ENCODE results near the gene CRYZL1.
"Not testable (repeated sequence)": the region's sequence is repeated elsewhere in the genome, so short reads cannot be mapped to it uniquely, and the experiment has no call there.

Gene CRYZL1

DNA sequence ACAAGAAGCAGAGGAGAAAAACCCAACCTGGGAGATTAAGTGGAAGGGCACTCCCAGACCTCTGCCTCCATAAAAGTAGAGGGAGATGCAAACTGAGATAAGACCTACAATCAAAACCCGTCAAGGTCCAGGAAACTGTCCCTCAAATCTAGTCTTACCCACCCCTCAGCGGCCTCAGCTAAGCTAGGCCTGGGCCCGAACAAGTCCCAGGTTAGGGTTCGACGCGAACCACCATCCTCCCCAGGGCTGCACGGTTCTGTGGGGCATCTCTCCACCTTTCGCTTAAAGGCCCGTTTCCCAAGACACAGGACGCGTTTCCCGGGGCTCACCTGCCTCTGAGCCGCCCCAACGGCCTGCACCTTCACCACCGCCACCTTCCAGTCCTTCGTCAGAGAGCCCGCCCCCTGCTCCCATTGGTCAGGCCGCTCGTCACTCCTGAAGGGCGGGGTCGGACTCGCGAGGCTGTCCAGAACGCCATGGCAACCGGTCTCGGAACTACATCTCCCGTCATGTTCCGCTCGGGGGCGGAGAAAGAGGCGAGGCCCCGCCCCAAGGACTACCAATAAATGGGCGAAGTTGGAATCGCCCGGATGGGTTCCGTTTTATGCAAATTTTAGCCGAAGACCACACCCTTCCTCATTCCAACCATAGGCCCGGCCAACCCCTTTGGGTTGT lies at the start of gene CRYZL1:
CRYZL1 (minus strand) TSS at position 390 of the 675 bp plus-strand sequence. CDS start 10,190 bp downstream, outside the sequence.
- DNase-seq: peak; percentile 99

DNA sequence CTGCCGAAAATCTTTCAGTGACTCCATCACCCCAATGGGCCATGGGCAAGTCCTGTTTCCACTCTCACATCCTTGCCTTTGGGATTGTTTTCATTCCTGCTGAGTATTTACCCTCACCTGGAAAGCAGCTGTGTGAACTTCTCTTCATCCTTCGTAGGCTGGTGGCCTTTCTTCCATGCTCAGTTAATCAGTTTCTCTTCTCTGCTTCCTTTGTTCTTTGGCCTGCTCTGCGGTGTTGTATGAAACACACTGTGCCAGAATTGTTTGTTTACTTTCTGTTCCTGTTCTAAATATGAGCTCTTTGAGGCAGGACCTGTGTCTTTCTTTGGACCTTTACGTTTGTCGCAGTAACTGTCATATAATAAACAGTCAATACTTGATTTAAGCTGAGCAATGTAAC lies 49.3 kb upstream of the CRYZL1 start:
- no peak for DNase-seq

DNA sequence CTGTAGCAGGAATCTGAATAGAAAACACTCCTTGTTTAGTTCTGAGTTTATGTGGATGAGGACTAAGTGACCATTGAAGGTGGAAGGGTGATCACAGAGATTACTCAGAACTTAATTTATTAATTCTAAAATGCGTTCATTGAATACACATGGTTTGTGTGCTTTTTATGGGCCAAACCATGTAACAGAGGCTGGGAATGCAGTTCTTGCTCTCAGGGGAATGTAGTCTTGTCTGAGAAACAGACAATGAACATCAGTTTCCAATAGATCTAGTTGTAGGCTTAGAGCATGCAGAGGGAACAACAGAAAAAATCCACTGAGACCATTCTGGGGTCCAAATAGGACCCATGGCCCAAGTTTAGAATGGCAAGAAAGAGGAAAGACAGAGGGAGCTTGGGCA lies 46.8 kb upstream of the CRYZL1 start:
- DNase-seq: no peak

DNA sequence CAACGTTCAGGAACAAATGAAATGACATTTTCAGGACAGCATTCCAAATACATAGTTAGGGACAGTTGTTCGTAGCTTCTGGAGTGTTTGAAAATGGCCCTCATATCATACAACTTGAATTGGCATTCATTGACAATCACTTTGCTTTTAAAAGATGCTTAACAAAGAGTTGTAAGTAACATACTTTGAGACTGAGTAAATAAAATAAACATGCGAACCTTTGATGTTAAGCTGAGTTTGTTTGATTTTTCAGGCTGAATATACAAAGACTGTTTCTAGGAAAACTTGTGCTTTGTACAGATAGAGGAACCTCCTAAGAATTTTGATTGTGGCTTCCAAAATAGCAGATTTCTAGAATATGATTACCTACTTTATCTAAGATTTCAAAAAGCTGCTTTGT lies 46.1 kb upstream of the CRYZL1 start:
- no peak for DNase-seq

GRCh38 chr21:33686386-33686785 lies 44.8 kb upstream of the CRYZL1 start:
- no peak for DNase-seq

DNA sequence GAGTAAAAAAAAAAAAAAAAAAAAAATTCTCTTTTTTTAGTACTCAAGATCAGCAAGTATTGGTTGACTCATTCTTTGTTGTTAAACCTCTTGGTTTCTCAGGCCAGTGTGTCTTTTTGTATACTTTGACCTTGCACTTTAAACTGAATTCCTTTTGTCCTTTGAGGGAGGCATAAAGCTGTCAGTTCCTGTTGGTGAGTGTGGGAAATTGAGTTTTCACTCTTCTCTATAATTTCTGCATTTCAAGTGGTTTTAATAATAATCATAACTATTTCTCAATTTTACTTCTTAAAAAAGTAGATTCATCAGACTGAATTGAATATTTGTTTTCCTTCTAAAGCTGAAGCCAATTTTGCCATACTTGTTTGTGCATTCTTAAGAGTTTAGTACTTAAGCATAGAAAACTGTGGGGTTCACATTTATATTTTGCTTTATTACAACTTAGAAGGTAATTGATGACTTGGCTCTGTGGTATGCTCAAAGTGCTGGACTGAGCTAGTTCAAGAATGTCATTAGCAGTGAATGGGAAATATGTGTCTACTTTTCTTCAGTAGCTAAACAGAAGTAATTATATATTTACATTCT lies 44.2 kb upstream of the CRYZL1 start:
- no peak for DNase-seq

DNA sequence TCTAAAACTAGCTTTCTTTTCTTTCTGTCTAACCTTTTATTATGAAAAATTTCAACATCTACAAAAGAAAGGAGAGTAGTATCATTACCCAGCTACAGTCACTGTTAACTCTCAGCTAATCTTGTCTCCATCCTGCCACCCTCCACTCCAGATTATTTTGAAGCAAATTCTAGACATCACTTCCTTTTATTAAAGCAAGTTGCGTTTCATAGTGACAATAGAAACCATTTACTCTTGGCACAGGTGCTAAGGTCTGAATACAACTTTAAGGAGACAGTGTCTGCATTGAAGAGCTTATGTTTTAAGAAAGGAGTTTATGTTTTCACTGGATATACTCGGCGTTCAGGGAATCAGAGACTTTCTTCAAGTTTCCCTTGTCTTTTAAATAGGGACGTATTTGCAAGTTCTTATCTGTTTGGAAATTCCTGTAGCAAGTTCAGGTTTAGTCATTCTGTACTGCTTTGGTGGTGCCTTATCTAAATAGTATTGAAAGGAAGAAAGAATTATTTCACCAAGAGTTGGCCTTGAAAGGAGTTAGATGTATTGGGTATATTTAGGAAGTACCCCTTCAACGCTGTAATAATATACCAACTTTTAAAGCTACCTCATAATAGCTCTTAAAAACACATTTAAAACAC lies 43.5 kb upstream of the CRYZL1 start:
- no peak for DNase-seq

DNA sequence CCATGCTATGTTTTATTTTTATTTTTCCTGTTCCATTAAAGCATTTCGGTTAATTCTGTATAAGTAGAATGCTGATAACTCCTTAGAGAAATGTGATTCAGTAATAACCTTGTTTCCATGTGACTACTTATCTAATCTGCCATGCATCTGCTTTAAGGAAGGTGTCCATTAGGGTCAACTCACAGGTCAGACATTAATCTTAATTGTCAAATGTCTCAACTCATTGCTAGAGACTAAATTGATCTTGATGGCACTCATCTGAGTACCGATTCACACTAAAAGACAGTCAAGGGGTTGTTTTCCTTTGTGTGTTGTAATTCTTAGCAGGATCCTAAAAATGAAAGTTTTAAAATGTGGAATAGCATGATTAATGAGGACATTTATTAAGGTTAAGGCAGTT lies 42.5 kb upstream of the CRYZL1 start:
- DNase-seq: no peak

DNA sequence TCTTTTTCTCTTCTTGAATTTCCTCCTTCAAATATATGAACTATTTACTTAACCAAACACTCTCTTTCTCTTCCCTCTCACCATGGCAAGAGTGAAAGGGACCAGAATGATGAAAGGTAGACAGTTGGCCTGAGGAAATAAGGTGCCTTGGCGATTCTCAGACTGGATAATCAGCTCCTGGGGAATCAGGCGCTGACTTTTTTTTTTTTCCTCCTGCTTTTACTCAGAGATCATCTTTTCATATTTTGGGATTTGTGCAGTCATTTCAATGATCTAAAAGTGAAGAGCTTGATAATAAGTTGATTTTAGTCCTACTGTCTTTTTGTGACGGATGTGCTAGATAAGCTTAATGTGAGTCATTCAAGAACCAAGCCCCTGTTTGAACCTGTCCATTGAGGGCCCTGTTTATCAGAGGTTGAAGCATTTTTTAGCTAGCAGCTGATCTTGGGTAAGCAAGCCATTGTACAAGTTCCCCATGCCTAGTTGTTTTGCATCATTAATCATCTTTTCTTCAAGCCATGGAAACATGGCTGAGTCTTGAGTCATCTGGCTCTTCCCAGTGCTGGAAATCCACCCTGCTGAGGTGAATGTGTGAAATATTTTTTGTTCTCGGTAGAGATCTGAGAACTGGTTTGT lies 41.6 kb upstream of the CRYZL1 start:
- DNase-seq: no peak

DNA sequence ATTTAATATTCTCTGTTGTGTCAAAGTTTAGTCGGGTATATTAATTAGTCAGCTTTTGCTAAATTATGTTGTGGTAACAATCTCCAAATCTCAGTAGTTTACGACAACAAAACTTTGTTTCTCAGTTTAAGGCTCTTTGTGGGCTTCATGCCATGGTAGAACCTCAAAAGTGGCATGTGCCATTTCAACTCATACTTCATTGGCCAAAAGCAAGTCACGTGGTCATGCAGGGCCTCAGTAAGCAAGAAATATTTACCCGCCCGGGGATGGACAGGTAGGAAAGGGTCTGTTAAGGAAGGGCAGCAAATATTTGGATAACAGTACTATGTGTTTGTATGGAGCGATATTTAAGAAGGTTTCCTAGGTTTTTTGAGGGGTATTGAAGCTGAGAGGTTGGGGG lies 39.3 kb upstream of the CRYZL1 start:
- no peak for DNase-seq

DNA sequence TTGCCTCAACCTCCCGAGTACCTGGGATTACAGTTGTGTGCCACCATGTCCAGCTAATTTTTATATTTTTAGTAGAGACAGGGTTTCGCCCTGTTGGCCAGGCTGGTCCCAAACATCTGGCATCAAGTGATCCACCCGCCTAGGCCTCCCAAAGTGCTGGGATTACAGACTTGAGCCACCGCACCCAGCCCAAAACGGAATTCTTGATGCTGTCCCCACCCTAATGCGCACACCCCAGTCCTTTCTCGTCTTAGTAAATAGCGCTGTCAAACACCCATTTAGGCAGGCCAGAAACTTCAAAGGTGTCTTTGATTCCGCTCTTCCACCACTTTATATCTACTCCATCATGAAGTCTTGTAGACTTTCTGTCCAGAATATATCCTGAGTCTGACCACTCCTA lies 35.9 kb upstream of the CRYZL1 start:
- DNase-seq: no peak

- DNase-seq: not testable (repeated sequence)
Observed at GRCh38 chr21:33676666-33677065, 35.1 kb upstream of the CRYZL1 start.

DNA sequence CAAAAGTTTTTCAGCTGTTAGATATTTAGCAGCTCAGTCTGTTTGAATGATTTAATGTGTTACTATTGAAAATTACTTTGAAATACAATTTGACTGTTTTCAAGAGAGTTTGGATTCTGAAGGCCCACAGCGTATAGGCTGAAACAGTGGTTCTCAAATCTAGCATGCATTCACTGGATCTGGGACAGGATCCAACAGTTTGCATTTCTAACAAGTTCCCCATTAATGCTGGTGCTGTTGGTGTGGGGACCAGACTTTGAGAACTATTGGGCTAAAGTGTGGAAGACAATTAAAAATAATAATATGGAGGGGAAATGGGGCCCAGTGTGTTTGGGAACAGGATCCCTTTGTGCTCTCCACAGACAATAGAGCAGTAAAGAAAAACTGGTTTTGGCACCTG lies 32.7 kb upstream of the CRYZL1 start:
- DNase-seq: no peak

GRCh38 chr21:33673473-33673872 lies 31.9 kb upstream of the CRYZL1 start:
- no peak for DNase-seq

- DNase-seq: no peak
Observed at GRCh38 chr21:33670076-33670978, 28.8 kb upstream of the CRYZL1 start.

- no peak for DNase-seq
Observed at GRCh38 chr21:33668620-33669019, 27.1 kb upstream of the CRYZL1 start.

GRCh38 chr21:33668180-33668579 lies 26.6 kb upstream of the CRYZL1 start:
- no peak for DNase-seq

DNA sequence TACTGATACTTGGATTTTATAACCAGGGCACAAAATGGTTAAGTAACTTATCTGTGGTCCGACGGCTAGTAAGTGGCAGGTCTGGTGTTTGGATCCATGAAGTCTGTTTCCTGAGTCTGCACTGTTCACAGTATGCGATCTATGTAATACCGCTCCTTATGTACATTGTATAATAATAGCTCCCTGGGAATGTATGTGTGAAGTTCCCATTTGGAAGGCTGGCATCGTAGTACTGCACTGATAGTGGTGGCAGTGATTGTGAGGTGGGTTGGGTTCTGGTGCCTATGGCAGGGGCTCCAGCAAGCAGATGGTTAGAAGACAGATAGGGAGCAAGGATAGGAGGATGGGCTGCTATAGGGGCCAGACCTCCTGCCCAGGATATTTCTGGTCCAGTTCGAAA lies 26.1 kb upstream of the CRYZL1 start:
- no peak for DNase-seq

DNA sequence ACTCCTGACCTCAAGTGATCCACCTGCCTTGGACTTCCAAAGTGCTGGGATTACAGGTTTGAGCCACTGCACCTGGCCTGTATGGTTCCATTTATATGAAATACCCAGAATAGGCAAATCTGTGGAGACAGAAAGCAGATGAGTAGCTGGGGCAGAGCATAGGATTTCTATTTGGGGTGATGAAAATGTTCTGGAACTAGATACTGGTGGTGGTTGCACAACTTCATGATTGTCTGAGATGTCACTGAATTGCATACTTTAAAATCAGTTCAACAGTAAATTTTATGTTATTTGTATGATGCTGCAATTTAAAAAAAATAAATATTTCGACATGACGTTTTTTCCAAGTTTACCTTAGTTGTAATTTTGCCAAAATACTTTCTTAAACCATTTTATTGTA lies 24.6 kb upstream of the CRYZL1 start:
- no peak for DNase-seq

- DNase-seq: no peak
Observed at GRCh38 chr21:33664135-33664534, 22.6 kb upstream of the CRYZL1 start.

DNA sequence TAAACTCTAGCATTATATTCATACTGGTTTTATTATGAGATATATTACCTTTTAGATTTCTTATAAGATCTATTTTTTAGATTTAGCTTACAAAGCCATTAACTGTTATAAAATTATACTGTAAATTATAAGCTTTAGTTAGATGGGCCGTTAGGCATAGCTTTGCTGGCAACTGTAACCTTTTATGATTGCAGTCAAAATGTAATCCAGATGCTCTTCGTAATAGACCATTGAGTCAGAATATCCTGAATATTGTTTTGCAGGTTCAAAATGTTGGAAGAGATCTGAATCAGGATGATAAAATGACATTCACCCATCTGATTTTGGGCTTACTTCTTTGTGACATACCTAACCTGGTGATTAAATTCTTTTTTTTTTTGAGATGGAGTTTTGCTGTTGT lies 21.7 kb upstream of the CRYZL1 start:
- no peak for DNase-seq

GRCh38 chr21:33662046-33662445 lies 20.5 kb upstream of the CRYZL1 start:
- DNase-seq: no peak

DNA sequence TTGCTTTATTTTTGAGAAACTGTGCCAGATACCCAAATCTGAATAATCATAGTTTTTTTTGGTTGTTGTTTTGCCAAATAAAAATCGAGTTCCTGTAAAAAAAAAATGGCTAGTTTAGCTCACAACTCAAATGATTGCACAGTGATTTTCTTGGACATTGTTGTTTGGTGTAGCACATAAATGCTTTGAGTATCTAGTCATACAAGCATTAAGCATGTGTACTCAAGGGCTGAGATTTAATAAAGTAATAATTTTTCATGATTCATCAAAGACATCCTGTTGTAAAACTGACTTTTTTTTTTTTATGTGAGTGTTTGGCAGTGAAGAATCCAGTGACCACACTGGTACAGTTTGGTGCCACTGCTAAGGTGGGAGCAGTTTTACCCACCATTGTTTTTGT lies 19.6 kb upstream of the CRYZL1 start:
- no peak for DNase-seq
